Heart right ventricle (tissue), 16 donors: ENCODE data around the gene ITSN1. TPM values are rescaled to one million over a fixed set of nuclear protein-coding genes. Genes with fewer than 3 reads are reported as not detected.
A peak's percentile ranks its signal among the peaks of the same experiment; 100 is the strongest.

Source experiments
- ATAC-seq, 8 donors: fragments of 200-7000 bp; cut with Tn5 transposase; one replicate each; pipeline ENCODE4 v1.9.1; 2020; ENCODE audit warnings: mild to moderate bottlenecking in 8 of 8, moderate library complexity in 8 of 8, moderate number of reproducible peaks in 1 of 8
- DNase-seq, 2 donors: peaks; one replicate each; pipeline ENCODE4 v3.0.0-alpha.2; 2020
- H3K27ac ChIP-seq, 10 donors: fragments of 200-600 bp; sonication (generic) in 2 of 10; one replicate each; pipeline versions ENCODE4 v1.5.0 to v1.8.0; 2020 to 2022; ENCODE audit warnings: mild to moderate bottlenecking in 3 of 10
- H3K27me3 ChIP-seq, 7 donors: fragments of 200-600 bp; one replicate each; pipeline ENCODE4 v1.8.0; 2021 to 2022; ENCODE audit warnings: mild to moderate bottlenecking in 2 of 7
- H3K36me3 ChIP-seq, 9 donors: fragments of 200-600 bp; sonication (generic) in 1 of 9; one replicate each; pipeline versions ENCODE4 v1.5.0 to v1.8.0; 2020 to 2022; ENCODE audit warnings: mild to moderate bottlenecking in 2 of 9
- H3K4me1 ChIP-seq, 9 donors: fragments of 200-600 bp; sonication (generic) in 1 of 9; one replicate each; pipeline versions ENCODE4 v1.5.0 to v1.8.0; 2020 to 2022; ENCODE audit warnings: mild to moderate bottlenecking in 4 of 9
- H3K4me3 ChIP-seq, 10 donors: fragments of 200-600 bp; sonication (generic) in 2 of 10; one replicate each; pipeline versions ENCODE4 v1.5.0 to v1.8.0; 2020 to 2022; ENCODE audit warnings: mild to moderate bottlenecking in 7 of 10, moderate library complexity in 2 of 10
- H3K9me3 ChIP-seq, 11 donors: fragments of 200-600 bp in 10 of 11; sonication (generic) in 2 of 11; one replicate each; pipeline versions ENCODE4 v1.5.0 to v1.8.0; 2013 to 2022; ENCODE audit warnings: mild to moderate bottlenecking in 2 of 11, control low read depth in 1 of 11, moderate library complexity in 1 of 11
- CTCF ChIP-seq, 9 donors: fragments of 200-600 bp; sonication (generic) in 2 of 9; IDR thresholded peaks; one replicate each; pipeline versions ENCODE4 v1.5.0 to v1.8.0; 2021 to 2022; ENCODE audit warnings: antibody characterized with exemption in 9 of 9, mild to moderate bottlenecking in 5 of 9, moderate library complexity in 1 of 9
- WGBS, 2 donors: extraction: QIAGEN DNeasy Blood & Tissue Kit; methylation state at CpG; one replicate each; pipeline ENCODE4 v1.1.7; 2013; ENCODE audit warnings: inconsistent platforms in 1 of 2; 5-methylcytosine and 5-hydroxymethylcytosine counted together
- intact Hi-C, 10 donors: fragments of 100-400 bp; cut with DNase I; formaldehyde crosslinking; loops; one replicate each; pipeline versions ENCODE4 v1.11.1 to v1.14.2; 2022
- polyA plus RNA-seq, 2 donors: library from polyadenylated mRNA; stranded (reverse); fragments of 200-250 nt; gene quantifications; one replicate each; pipeline ENCODE4 v1.2.3, GENCODE V29; 2013
- total RNA-seq, 10 donors: library from RNA; stranded (reverse); fragmentation: NEBNext Ultra II Directional in 3 of 10; extraction: Animal tissue kit (Norgen Biotek cat#: 25700) in 3 of 10; gene quantifications; one replicate each; pipeline versions ENCODE4 v1.2.1 to v1.2.4, GENCODE V29; 2021 to 2023
- donor health status: Arrhythmogenic right ventricular cardiomyopathy.
- donor health status: ischemic (EF 13 %, LVEDD 7.1; RV severe dilation, severe dysfunction).
- donor health status: healthy with polysubstance abuse.
- donor health status: DM: no; HTN: yes; CAD: no.
- donor health status: DM: no; HTN: no; CAD: no.
- donor health status: ischemic (EF 25% LVEDD 6.9; RV normal size, moderate dysfunction).
- donor health status: ischemic (EF 25% LVEDD 5.7; RV mildly dilated, moderate dysfunction).
- donor health status: healthy.
- donor health status: DM: yes; HTN: yes; CAD: no.
- donor health status: Ischemic cardiomyopathy.
- donor health status: ischemic (EF 35%, LVEDD 5.7; RV mildly dilated, moderate dysfunction).
- donor health status: nonischemic (EF 11% LVEDD 7.7; RV severe dilation, severe dysfunction).
- donor health status: DM: yes; HTN: yes; CAD: no.
- donor health status: PGD.
- donor health status: ischemic (EF 29% LVEDD 5.4; RV normal size, mild dysfunction).
- donor health status: nonischemic (EF 23%, LVEDD 6.1; RV moderate dilation, normal function).

ITSN1 gene
- total and polyA plus RNA-seq, 12 donors, result 14.6 to 47.3 (median 32.3) TPM

DNA sequence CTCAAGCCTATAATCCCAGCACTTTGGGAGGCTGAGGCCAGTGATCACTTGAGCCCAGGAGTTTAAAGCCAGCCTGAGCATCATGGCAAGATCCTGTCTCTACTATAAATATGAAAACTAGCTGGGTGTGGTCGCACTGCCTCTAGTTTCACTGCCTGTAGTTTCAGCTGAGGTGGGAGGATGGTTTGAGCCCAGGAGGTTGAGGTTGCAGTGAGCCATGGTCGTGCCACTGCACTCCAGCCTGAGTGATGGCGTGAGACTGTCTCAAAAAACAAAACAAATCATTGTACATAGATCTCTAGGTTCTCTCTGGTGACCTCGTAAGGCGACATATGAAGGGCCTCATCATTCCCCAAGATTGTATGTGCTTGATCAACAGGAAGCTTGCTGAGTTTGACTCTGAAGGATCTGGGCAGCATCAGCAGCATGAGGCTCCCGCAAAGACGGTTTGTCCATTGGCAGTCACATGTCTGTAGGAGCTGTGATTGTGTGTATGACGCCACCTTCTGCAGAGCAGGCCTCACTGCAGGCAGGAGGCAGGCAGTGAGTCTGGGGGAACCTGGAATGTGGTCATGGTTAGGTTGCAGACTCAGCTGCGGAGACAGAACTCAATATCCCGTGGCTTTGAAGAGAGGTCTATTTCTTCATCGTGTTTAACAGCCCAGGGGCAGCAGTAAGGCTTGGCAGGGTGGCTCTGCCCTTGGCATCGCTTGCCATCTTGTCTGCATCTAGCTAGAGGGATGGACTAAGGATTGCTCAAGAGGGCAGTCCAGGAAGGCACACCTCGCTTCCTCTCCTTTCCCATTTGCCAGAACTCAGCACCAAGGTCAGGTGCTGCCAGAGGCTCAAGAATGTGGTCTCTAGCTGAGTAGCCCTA is 259.3 kb downstream of the ITSN1 start:
- peaks cover 0 to 9% (median 0%) of the 10 kb centered on the region in 9 donors for H3K4me1 ChIP-seq
- DNase-seq, result peak in 1 of 2 donors; percentile 26
- WGBS, 2 donors, result 64 to 65% methylated on average over 13 of the region's 13 CpGs
- TF ChIP-seq CTCF (IDR thresholded peaks at IDR 0.05), result peak in 8 of 9 donors; percentile 15 to 59 (median 46)
- ATAC-seq, result peak; percentile 53 to 71 (median 68)
- H3K27ac ChIP-seq, result peak overlapping the region in 1 of 10 donors; percentile 29
- H3K9me3 ChIP-seq, result no peaks in the 10 kb centered on the region
- H3K27me3 ChIP-seq, result no peaks in the 10 kb centered on the region
- peaks cover 0 to 72% (median 40%) of the 10 kb centered on the region in 9 donors for H3K36me3 ChIP-seq
- intact Hi-C loops, result loop anchor here in 1 of 10 donors (5.0 kb wide), 1 partner anchor 259 kb away; the partner anchor contains the start of genes CRYZL1 and ITSN1
- no peak overlapping the region for H3K4me3 ChIP-seq

DNA sequence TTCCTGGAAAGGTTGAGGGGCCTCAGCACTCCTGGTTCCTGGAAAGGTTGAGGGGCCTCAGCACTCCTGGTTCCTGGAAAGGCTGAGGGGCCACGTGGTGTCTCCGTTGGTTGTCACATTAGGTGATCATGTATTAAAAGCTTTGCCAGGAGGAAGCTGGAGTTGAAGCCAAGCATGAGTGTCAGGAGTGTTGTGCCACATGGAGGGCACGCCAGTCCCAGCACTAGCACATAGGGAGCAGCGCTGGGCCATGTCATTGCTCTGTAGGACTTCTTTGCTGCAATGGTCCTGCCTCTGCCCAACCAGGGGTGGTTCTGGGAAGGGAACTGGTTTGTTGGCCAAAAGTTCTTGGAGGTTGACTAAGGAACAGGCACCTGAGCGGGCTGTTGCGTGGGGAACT is 260.0 kb downstream of the ITSN1 start:
- peak; percentile 28 to 76 (median 50) for ATAC-seq
- TF ChIP-seq CTCF (IDR thresholded peaks at IDR 0.05), result no peak
- H3K27ac ChIP-seq, result peak overlapping the region in 1 of 10 donors; percentile 29
- 74 to 82% methylated on average over 6 of the region's 6 CpGs for WGBS, 2 donors
- H3K27me3 ChIP-seq, result no peaks in the 10 kb centered on the region
- H3K4me1 ChIP-seq, result peaks cover 0 to 9% (median 0%) of the 10 kb centered on the region in 9 donors
- intact Hi-C loops, result loop anchor here in 1 of 10 donors (5.0 kb wide), 1 partner anchor 260 kb away; the partner anchor contains the start of genes CRYZL1 and ITSN1
- no peak for DNase-seq
- H3K4me3 ChIP-seq, result no peak overlapping the region
- H3K9me3 ChIP-seq, result no peaks in the 10 kb centered on the region
- H3K36me3 ChIP-seq, result peaks cover 0 to 79% (median 47%) of the 10 kb centered on the region in 9 donors

DNA sequence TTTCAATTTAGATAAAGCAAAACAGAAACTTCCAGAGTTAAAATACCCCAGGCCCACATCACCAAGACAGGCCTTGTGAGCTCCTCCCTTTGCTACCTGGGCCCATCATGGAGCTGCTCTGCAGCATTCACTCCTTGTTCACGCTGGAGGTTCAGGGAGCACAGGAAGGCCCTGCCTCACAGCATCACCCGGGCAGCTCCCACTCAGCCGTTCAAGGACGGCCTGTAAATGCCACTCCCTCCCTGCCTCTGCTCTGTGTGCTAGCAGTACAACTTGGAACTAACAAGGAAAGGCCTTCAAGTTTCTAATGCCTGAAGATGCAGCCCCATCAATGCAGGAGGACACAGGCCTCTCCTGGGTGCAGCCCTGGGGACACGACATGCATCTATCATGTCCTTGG is 261.7 kb downstream of the ITSN1 start:
- H3K9me3 ChIP-seq, result no peaks in the 10 kb centered on the region
- H3K4me1 ChIP-seq, result peaks cover 0 to 9% (median 0%) of the 10 kb centered on the region in 9 donors
- DNase-seq (no peak), ATAC-seq (no peak)
- no peak overlapping the region for H3K4me3 ChIP-seq
- 67 to 75% methylated on average over 5 of the region's 5 CpGs for WGBS, 2 donors
- intact Hi-C loops, result loop anchor here in 1 of 10 donors (5.0 kb wide), 1 partner anchor 262 kb away; the partner anchor contains the start of genes CRYZL1 and ITSN1
- H3K36me3 ChIP-seq, result peaks cover 3 to 96% (median 63%) of the 10 kb centered on the region in 9 donors
- no peak for TF ChIP-seq CTCF (IDR thresholded peaks at IDR 0.05)
- H3K27me3 ChIP-seq, result no peaks in the 10 kb centered on the region
- no peak overlapping the region for H3K27ac ChIP-seq

DNA sequence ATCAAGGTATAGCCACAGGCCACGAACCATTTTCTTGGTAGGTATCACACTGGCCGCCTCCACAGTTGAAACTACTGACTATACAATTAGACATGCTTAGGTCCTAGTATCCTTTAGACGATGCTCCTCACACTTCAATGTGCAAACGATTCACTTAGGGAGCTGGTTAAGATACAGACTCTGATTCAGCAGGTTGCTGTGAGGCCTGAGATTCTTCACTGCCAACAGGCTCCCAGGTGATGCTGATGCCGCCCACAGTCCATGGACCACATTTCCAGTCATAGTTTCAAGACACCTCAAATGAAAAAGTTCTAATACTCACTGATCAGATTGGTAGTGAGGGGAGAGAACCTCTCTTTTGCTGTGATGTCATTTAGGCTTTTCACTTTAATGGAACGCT is 266.5 kb downstream of the ITSN1 start:
- peaks cover 0 to 42% (median 22%) of the 10 kb centered on the region in 9 donors for H3K4me1 ChIP-seq
- intact Hi-C loops, result no loop called here

More for the DNA sequence above, 266.5 kb downstream of the ITSN1 start:
- TF ChIP-seq CTCF (IDR thresholded peaks at IDR 0.05), result no peak
- Histone ChIP-seq H3K9me3 (no peaks in the 10 kb centered on the region), H3K27ac (no peak overlapping the region), H3K27me3 (no peaks in the 10 kb centered on the region), H3K36me3 (peaks cover 3 to 100% (median 87%) of the 10 kb centered on the region in 9 donors), H3K4me3 (no peak overlapping the region)
- ATAC-seq, result no peak
- 76 to 87% methylated on average over 6 of the region's 6 CpGs for WGBS, 2 donors
- no peak for DNase-seq
